ENCODE measurements around the gene USP7.
"Not testable (repeated sequence)": the region's sequence is repeated elsewhere in the genome, so short reads cannot be mapped to it uniquely, and the experiment has no call there.

USP7 gene

GRCh38 chr16:8921347-8921984 is 42.2 kb downstream of the USP7 start:
- no peak for DNase-seq

- no peak for DNase-seq
These were observed 42.9 kb downstream of the USP7 start for GRCh38 chr16:8920645-8921346.

- DNase-seq = no peak
These were observed 43.7 kb downstream of the USP7 start for GRCh38 chr16:8919934-8920462.

GRCh38 chr16:8919089-8919933 is 44.4 kb downstream of the USP7 start:
- DNase-seq = no peak

GRCh38 chr16:8917336-8917735 is 46.4 kb downstream of the USP7 start:
- DNase-seq = not testable (repeated sequence)

GRCh38 chr16:8916541-8917225 is 47.0 kb downstream of the USP7 start:
- no peak for DNase-seq

- no peak for DNase-seq
These were observed 47.9 kb downstream of the USP7 start for GRCh38 chr16:8915722-8916301.

GRCh38 chr16:8914098-8914497 is 49.6 kb downstream of the USP7 start:
- DNase-seq = no peak

- no peak for DNase-seq
These were observed 50.9 kb downstream of the USP7 start for GRCh38 chr16:8912793-8913192.

- no peak for DNase-seq
These were observed 52.9 kb downstream of the USP7 start for GRCh38 chr16:8910811-8911210.

- no peak for DNase-seq
These were observed 54.8 kb downstream of the USP7 start for GRCh38 chr16:8908810-8909468.

GRCh38 chr16:8907096-8907495 is 56.6 kb downstream of the USP7 start:
- no peak for DNase-seq

GRCh38 chr16:8905795-8906591 is 57.7 kb downstream of the USP7 start:
- no peak for DNase-seq

- DNase-seq = no peak
These were observed 58.4 kb downstream of the USP7 start for GRCh38 chr16:8905168-8905762.

- no peak for DNase-seq
These were observed 59.7 kb downstream of the USP7 start for GRCh38 chr16:8904018-8904430.

GRCh38 chr16:8903004-8903403 is 60.7 kb downstream of the USP7 start:
- no peak for DNase-seq

- DNase-seq = no peak
These were observed 62.3 kb downstream of the USP7 start for GRCh38 chr16:8901320-8901861.

GRCh38 chr16:8900343-8900742 is 63.4 kb downstream of the USP7 start:
- DNase-seq = no peak

GRCh38 chr16:8899709-8900317 is 63.9 kb downstream of the USP7 start:
- DNase-seq = no peak
